WTC11 (cell line): ENCODE measurements around the gene OTUD3. TPM values are rescaled to one million over a fixed set of nuclear protein-coding genes. Genes with fewer than 3 reads are reported as not detected.
A peak's percentile ranks its signal among the peaks of the same experiment; 100 is the strongest.

Experiments
- ATAC-seq: fragments of 200-7000 bp; cut with Tn5 transposase; 2 replicates; pipeline ENCODE4 v1.10.0; 2021; ENCODE audit warnings: mild to moderate bottlenecking, moderate library complexity
- Bru-seq: library from RNA; stranded (reverse); fragments of 400-500 nt; gene quantifications from one replicate; lab custom pipeline; 2021; lab: Mats Ljungman, UMichigan
- CTCF ChIA-PET: fragments of 300-600 bp; sonication (Branson Sonifier 250); formaldehyde crosslinking; loops from one replicate; lab custom pipeline; 2021; ENCODE audit warnings: antibody characterized with exemption; lab: Charles Lee
- POLR2A ChIA-PET: fragments of 350-600 bp; sonication (Branson Sonifier 250); formaldehyde crosslinking; loops from one replicate; lab custom pipeline; 2021; ENCODE audit warnings: antibody characterized with exemption; lab: Charles Lee
- DNase-seq: peaks from one replicate; pipeline ENCODE4 v3.0.0; 2021; ENCODE audit warnings: low spot score
- H3K27ac Mint-ChIP-seq: 2 replicates; pipeline ENCODE4 v1.8.0; 2021; ENCODE audit warnings: mixed read lengths
- H3K27me3 Mint-ChIP-seq: 2 replicates; pipeline ENCODE4 v1.8.0; 2021; ENCODE audit warnings: low read depth, mild to moderate bottlenecking, moderate library complexity, mixed read lengths
- H3K36me3 Mint-ChIP-seq: 2 replicates; pipeline ENCODE4 v1.8.0; 2021; ENCODE audit warnings: mixed read lengths
- H3K4me1 Mint-ChIP-seq: 2 replicates; pipeline ENCODE4 v1.8.0; 2022; ENCODE audit warnings: mixed read lengths
- H3K4me3 Mint-ChIP-seq: 2 replicates; pipeline ENCODE4 v1.8.0; 2021; ENCODE audit warnings: mild to moderate bottlenecking, moderate library complexity, mixed read lengths
- H3K9me3 Mint-ChIP-seq: 2 replicates; pipeline ENCODE4 v1.8.0; 2021; ENCODE audit warnings: mixed read lengths
- CREB1 ChIP-seq: sonication (generic); formaldehyde crosslinking; IDR thresholded peaks from 2 replicates; pipeline ENCODE4 v1.8.0; 2023; ENCODE audit warnings: mild to moderate bottlenecking, missing genetic modification reagents
- FOXK1 ChIP-seq: sonication (generic); formaldehyde crosslinking; IDR thresholded peaks from 2 replicates; pipeline ENCODE4 v1.8.0; 2022; ENCODE audit warnings: mild to moderate bottlenecking, moderate library complexity, missing genetic modification reagents
- JAZF1 ChIP-seq: fragments of 250-450 bp; sonication (Bioruptor Pico); IDR thresholded peaks from 2 replicates; pipeline ENCODE4 v1.9.0; 2021; ENCODE audit warnings: moderate library complexity, mild to moderate bottlenecking, inconsistent platforms
- MXD4 ChIP-seq: fragments of 250-450 bp; sonication (Bioruptor Pico); IDR thresholded peaks from 2 replicates; pipeline ENCODE4 v1.8.0; 2021; ENCODE audit warnings: mild to moderate bottlenecking, moderate library complexity, borderline replicate concordance
- MYBL2 ChIP-seq: sonication (generic); formaldehyde crosslinking; IDR thresholded peaks from 2 replicates; pipeline ENCODE4 v1.8.1; 2023; ENCODE audit warnings: mild to moderate bottlenecking, moderate library complexity, missing genetic modification reagents
- PRRX2 ChIP-seq: fragments of 250-450 bp; sonication (Bioruptor Pico); IDR thresholded peaks from 2 replicates; pipeline ENCODE4 v1.8.0; 2021; ENCODE audit warnings: mild to moderate bottlenecking
- RELA ChIP-seq: sonication (generic); formaldehyde crosslinking; IDR thresholded peaks from 2 replicates; pipeline ENCODE4 v1.8.1; 2022; ENCODE audit warnings: missing genetic modification reagents, mild to moderate bottlenecking, borderline replicate concordance
- SOX15 ChIP-seq: fragments of 250-450 bp; sonication (Bioruptor Pico); IDR thresholded peaks from 2 replicates; pipeline ENCODE4 v1.9.0; 2021; ENCODE audit warnings: mild to moderate bottlenecking
- SP1 ChIP-seq: sonication (generic); formaldehyde crosslinking; conservative IDR thresholded peaks from 2 replicates; pipeline ENCODE4 v1.8.1; 2022; ENCODE audit warnings: missing genetic modification reagents
- TEAD1 ChIP-seq: sonication (generic); formaldehyde crosslinking; IDR thresholded peaks from 2 replicates; pipeline ENCODE4 v1.8.0; 2022; ENCODE audit warnings: mild to moderate bottlenecking, missing genetic modification reagents
- ZNF121 ChIP-seq: sonication (generic); formaldehyde crosslinking; IDR thresholded peaks from 2 replicates; pipeline ENCODE4 v1.8.0; 2023; ENCODE audit warnings: missing genetic modification reagents
- ZNF263 ChIP-seq: sonication (generic); formaldehyde crosslinking; IDR thresholded peaks from 2 replicates; pipeline ENCODE4 v1.8.1; 2022; ENCODE audit warnings: low read depth, mild to moderate bottlenecking, moderate library complexity, missing genetic modification reagents
- ZNF396 ChIP-seq: fragments of 250-450 bp; sonication (Bioruptor Pico); IDR thresholded peaks from 2 replicates; pipeline ENCODE4 v1.8.0; 2021; ENCODE audit warnings: mild to moderate bottlenecking, moderate library complexity, borderline replicate concordance
- long read RNA-seq, 3 experiments: library from RNA in 1 of 3; library from capped mRNA in 1 of 3; library from polyadenylated mRNA in 1 of 3; unstranded in 2 of 3; stranded (forward) in 1 of 3; transcript quantifications; one replicate each; pipeline ENCODE4 v2.0.0, GENCODE V29; 2021
- total RNA-seq: library from RNA; stranded (reverse); gene quantifications from 3 replicates; pipeline ENCODE4 v1.2.3, GENCODE V29; 2021
- TF ChIP-seq, protein P1 (sequence below): fragments of 250-450 bp; sonication (Bioruptor Pico); IDR thresholded peaks from 2 replicates; pipeline ENCODE4 v1.9.0; 2021; ENCODE audit warnings: mild to moderate bottlenecking, borderline replicate concordance
- TF ChIP-seq, protein P2 (sequence below): sonication (generic); formaldehyde crosslinking; conservative IDR thresholded peaks from 2 replicates; pipeline ENCODE4 v1.8.1; 2023; ENCODE audit warnings: mild to moderate bottlenecking, low read depth, missing genetic modification reagents, moderate library complexity
- TF ChIP-seq, protein P3 (sequence below): sonication (generic); formaldehyde crosslinking; IDR thresholded peaks from 2 replicates; pipeline ENCODE4 v1.8.1; 2023; ENCODE audit warnings: mild to moderate bottlenecking, missing genetic modification reagents, moderate library complexity
- TF ChIP-seq, protein P4 (sequence below): sonication (generic); formaldehyde crosslinking; IDR thresholded peaks from 2 replicates; pipeline ENCODE4 v1.8.0; 2022; ENCODE audit warnings: mild to moderate bottlenecking, missing genetic modification reagents
- TF ChIP-seq, protein P5 (sequence below): fragments of 250-450 bp; sonication (Bioruptor Pico); conservative IDR thresholded peaks from 2 replicates; pipeline ENCODE4 v1.9.0; 2021; ENCODE audit warnings: mild to moderate bottlenecking
- TF ChIP-seq, protein P6 (sequence below): fragments of 250-450 bp; sonication (Bioruptor Pico); IDR thresholded peaks from 2 replicates; pipeline ENCODE4 v1.9.0; 2021; ENCODE audit warnings: moderate library complexity, mild to moderate bottlenecking, inconsistent platforms, borderline replicate concordance
- TF ChIP-seq, protein P7 (sequence below): sonication (generic); formaldehyde crosslinking; IDR thresholded peaks from 2 replicates; pipeline ENCODE4 v1.8.0; 2022; ENCODE audit warnings: mild to moderate bottlenecking, missing genetic modification reagents

Gene OTUD3, protein sequence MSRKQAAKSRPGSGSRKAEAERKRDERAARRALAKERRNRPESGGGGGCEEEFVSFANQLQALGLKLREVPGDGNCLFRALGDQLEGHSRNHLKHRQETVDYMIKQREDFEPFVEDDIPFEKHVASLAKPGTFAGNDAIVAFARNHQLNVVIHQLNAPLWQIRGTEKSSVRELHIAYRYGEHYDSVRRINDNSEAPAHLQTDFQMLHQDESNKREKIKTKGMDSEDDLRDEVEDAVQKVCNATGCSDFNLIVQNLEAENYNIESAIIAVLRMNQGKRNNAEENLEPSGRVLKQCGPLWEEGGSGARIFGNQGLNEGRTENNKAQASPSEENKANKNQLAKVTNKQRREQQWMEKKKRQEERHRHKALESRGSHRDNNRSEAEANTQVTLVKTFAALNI
- total RNA-seq (16.1 to 19.4 TPM (median 16.4 TPM) in 3 replicates), Bru-seq, nascent RNA (percentile 91 among the genes with signal in this experiment)
- long read RNA-seq, experiment 1, full-length matches to known transcripts = 8 of 37 reads
- long read RNA-seq, experiment 1, partial matches to known transcripts = 2 of 37 reads
- long read RNA-seq, experiment 1, other reads (novel, unspliced or antisense) = 27 of 37 reads
- long read RNA-seq, experiment 2, full-length matches to known transcripts = 1 of 12 reads
- long read RNA-seq, experiment 2, partial matches to known transcripts = 1 of 12 reads
- long read RNA-seq, experiment 2, other reads (novel, unspliced or antisense) = 10 of 12 reads
- long read RNA-seq, experiment 3, partial matches to known transcripts = 0 of 1 reads
- long read RNA-seq, experiment 3, other reads (novel, unspliced or antisense) = 1 of 1 reads

DNA sequence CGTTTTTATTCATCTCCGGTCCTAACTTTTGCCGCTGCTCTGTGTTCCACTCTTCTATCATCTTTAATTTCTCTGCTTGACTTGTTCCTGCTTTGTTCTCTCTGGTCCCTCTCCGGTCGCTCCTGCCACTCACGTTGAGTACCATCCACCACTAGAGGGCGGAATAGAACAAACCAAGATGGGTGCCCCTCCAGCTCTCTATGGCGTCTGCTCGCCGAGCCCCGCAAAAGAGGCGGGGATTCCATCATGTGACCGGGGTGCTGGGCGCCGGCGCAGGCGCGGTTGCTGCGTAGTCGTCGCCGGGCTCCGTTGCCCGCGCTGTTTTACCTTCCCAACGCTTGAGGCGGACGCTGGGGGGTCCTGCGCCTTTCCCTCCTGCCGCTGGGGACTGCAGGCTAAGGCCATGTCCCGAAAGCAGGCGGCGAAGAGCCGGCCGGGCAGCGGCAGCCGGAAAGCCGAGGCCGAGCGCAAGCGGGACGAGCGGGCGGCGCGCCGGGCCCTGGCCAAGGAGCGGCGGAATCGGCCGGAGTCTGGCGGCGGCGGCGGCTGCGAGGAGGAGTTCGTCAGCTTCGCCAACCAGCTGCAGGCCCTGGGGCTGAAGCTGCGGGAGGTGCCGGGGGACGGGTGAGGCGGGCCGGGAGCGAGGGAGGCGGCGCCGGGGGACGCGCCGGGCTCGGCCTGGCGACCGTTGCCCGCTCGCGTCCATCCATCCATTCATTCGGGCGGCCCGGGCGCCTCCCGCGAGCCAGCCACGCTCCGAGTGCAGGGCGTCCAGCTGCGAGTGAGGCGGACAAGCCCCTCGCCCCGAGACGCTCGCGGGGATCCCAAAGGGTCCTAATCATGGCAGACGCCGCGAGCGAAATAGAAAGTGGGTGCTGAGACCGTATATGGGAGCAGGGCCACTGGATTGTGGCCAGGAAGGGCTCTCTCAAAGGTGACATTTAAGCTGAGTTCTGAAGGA, at the start of gene OTUD3:
OTUD3 (plus strand) TSS at position 285 of the 961 bp plus-strand sequence; CDS start at position 404, 119 bp downstream.
- no peaks in the 10 kb centered on the region; the same call in 1 of the 2 replicates for H3K27me3 Mint-ChIP-seq
- ChIA-PET CTCF (interaction anchor here (0.6 to 4.5 kb wide), 40 partner anchors 8 to 331 kb away, joined by 3 to 23 read pairs (median 4); no protein-coding TSS in a partner anchor), POLR2A (interaction anchor here (0.6 to 1.0 kb wide), 2 partner anchors 117 to 882 kb away, joined by 3 read pairs; no protein-coding TSS in a partner anchor)
- TF ChIP-seq SP1 (CRISPR knock-in tag) (peak; percentile 72), TEAD1 (CRISPR knock-in tag) (peak; percentile 82), ZNF121 (CRISPR knock-in tag) (peak; percentile 70), PRRX2 (CRISPR knock-in tag) (no peak), ZNF263 (CRISPR knock-in tag) (no peak), MYBL2 (no peak), CREB1 (CRISPR knock-in tag) (no peak), MXD4 (no peak), SOX15 (no peak), FOXK1 (CRISPR knock-in tag) (peak; percentile 77), JAZF1 (CRISPR knock-in tag) (no peak), RELA (CRISPR knock-in tag) (no peak), ZNF396 (CRISPR knock-in tag) (no peak)
- TF ChIP-seq, protein P1, sequence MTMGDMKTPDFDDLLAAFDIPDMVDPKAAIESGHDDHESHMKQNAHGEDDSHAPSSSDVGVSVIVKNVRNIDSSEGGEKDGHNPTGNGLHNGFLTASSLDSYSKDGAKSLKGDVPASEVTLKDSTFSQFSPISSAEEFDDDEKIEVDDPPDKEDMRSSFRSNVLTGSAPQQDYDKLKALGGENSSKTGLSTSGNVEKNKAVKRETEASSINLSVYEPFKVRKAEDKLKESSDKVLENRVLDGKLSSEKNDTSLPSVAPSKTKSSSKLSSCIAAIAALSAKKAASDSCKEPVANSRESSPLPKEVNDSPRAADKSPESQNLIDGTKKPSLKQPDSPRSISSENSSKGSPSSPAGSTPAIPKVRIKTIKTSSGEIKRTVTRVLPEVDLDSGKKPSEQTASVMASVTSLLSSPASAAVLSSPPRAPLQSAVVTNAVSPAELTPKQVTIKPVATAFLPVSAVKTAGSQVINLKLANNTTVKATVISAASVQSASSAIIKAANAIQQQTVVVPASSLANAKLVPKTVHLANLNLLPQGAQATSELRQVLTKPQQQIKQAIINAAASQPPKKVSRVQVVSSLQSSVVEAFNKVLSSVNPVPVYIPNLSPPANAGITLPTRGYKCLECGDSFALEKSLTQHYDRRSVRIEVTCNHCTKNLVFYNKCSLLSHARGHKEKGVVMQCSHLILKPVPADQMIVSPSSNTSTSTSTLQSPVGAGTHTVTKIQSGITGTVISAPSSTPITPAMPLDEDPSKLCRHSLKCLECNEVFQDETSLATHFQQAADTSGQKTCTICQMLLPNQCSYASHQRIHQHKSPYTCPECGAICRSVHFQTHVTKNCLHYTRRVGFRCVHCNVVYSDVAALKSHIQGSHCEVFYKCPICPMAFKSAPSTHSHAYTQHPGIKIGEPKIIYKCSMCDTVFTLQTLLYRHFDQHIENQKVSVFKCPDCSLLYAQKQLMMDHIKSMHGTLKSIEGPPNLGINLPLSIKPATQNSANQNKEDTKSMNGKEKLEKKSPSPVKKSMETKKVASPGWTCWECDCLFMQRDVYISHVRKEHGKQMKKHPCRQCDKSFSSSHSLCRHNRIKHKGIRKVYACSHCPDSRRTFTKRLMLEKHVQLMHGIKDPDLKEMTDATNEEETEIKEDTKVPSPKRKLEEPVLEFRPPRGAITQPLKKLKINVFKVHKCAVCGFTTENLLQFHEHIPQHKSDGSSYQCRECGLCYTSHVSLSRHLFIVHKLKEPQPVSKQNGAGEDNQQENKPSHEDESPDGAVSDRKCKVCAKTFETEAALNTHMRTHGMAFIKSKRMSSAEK = no peak
- TF ChIP-seq, protein P2, sequence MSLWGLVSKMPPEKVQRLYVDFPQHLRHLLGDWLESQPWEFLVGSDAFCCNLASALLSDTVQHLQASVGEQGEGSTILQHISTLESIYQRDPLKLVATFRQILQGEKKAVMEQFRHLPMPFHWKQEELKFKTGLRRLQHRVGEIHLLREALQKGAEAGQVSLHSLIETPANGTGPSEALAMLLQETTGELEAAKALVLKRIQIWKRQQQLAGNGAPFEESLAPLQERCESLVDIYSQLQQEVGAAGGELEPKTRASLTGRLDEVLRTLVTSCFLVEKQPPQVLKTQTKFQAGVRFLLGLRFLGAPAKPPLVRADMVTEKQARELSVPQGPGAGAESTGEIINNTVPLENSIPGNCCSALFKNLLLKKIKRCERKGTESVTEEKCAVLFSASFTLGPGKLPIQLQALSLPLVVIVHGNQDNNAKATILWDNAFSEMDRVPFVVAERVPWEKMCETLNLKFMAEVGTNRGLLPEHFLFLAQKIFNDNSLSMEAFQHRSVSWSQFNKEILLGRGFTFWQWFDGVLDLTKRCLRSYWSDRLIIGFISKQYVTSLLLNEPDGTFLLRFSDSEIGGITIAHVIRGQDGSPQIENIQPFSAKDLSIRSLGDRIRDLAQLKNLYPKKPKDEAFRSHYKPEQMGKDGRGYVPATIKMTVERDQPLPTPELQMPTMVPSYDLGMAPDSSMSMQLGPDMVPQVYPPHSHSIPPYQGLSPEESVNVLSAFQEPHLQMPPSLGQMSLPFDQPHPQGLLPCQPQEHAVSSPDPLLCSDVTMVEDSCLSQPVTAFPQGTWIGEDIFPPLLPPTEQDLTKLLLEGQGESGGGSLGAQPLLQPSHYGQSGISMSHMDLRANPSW (CRISPR knock-in tag) = no peak
- TF ChIP-seq, protein P3, sequence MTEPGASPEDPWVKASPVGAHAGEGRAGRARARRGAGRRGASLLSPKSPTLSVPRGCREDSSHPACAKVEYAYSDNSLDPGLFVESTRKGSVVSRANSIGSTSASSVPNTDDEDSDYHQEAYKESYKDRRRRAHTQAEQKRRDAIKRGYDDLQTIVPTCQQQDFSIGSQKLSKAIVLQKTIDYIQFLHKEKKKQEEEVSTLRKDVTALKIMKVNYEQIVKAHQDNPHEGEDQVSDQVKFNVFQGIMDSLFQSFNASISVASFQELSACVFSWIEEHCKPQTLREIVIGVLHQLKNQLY (CRISPR knock-in tag) = no peak
- TF ChIP-seq, protein P4, sequence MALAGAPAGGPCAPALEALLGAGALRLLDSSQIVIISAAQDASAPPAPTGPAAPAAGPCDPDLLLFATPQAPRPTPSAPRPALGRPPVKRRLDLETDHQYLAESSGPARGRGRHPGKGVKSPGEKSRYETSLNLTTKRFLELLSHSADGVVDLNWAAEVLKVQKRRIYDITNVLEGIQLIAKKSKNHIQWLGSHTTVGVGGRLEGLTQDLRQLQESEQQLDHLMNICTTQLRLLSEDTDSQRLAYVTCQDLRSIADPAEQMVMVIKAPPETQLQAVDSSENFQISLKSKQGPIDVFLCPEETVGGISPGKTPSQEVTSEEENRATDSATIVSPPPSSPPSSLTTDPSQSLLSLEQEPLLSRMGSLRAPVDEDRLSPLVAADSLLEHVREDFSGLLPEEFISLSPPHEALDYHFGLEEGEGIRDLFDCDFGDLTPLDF = 0 out of 2 replicates have a peak, but pooled peaks have one; percentile 25
- TF ChIP-seq, protein P5, sequence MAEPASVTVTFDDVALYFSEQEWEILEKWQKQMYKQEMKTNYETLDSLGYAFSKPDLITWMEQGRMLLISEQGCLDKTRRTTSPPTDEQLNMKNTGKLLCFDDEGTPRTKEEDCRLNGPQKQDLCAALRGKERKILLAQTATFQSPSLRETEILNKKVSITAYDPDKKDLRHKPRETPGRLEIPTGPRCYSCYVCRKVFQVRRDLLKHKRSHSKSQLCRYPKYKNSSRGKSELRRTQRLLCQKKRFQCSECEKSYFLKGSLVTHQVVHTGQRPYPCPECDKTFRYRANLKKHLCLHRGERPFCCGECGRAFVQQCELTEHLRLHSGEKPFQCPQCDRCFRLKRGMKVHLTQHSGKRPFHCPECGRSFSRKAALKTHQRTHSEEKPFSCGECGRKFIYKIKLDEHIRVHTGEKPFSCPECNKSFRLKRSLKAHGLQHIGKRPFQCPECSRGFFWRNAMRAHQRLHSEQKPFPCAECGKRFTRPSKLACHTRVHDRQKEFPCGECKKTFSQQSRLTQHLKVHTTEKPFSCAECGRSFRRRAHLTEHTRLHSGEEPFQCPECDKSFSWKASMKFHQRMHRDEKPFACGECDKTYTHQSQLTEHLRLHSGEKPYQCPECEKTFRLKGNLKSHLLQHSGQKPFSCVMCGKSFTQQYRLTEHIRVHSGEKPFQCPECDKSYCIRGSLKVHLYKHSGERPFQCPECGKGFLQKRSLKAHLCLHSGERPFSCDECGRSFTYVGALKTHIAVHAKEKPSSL (CRISPR knock-in tag) = no peak
- TF ChIP-seq, protein P6, sequence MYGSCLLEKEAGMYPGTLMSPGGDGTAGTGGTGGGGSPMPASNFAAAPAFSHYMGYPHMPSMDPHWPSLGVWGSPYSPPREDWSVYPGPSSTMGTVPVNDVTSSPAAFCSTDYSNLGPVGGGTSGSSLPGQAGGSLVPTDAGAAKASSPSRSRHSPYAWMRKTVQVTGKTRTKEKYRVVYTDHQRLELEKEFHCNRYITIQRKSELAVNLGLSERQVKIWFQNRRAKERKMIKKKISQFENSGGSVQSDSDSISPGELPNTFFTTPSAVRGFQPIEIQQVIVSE = no peak
- TF ChIP-seq, protein P7, sequence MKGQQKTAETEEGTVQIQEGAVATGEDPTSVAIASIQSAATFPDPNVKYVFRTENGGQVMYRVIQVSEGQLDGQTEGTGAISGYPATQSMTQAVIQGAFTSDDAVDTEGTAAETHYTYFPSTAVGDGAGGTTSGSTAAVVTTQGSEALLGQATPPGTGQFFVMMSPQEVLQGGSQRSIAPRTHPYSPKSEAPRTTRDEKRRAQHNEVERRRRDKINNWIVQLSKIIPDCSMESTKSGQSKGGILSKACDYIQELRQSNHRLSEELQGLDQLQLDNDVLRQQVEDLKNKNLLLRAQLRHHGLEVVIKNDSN (CRISPR knock-in tag) = peak; percentile 98

More for the DNA sequence above, at the start of gene OTUD3:
- H3K36me3 Mint-ChIP-seq = peaks cover 2% of the 10 kb centered on the region
- peak; percentile 96 for ATAC-seq
- peak; percentile 94 for DNase-seq
- peak within 1 kb of the TSS; percentile 82 for H3K4me3 Mint-ChIP-seq
- H3K27ac Mint-ChIP-seq = no peak within 1 kb of the TSS
- H3K4me1 Mint-ChIP-seq = peaks cover 22% of the 10 kb centered on the region
- peaks cover 5% of the 10 kb centered on the region; the same call in 1 of the 2 replicates for H3K9me3 Mint-ChIP-seq
